T-cell (primary cell): Measurements from ENCODE around the gene TMEM69. TPM values are rescaled to one million over a fixed set of nuclear protein-coding genes. Genes with fewer than 3 reads are reported as not detected.

Experiments used
- ATAC-seq, 4 experiments: fragments of 200-7000 bp in 3 of 4; fragments of 150-1000 bp in 1 of 4; cut with Tn5 transposase; replicated peaks in 1 of 4; 1 replicate in 3 of 4; 2 replicates in 1 of 4; pipeline ENCODE4 v1.10.0; 2021; ENCODE audit warnings: moderate library complexity in 3 of 4, mild to moderate bottlenecking in 2 of 4, moderate number of reproducible peaks in 1 of 4
- CTCF ChIA-PET, 2 donors: fragments of 300-600 bp; sonication (Branson Sonifier 250); formaldehyde crosslinking; loops; one replicate each; lab custom pipeline; 2022; ENCODE audit warnings: antibody characterized with exemption in 2 of 2; lab: Charles Lee
- POLR2A ChIA-PET, 2 donors: fragments of 300-600 bp; sonication (Branson Sonifier 250); formaldehyde crosslinking; loops; one replicate each; lab custom pipeline; 2022; ENCODE audit warnings: antibody characterized with exemption in 2 of 2; lab: Charles Lee
- DNase-seq, 35 experiments: peaks; one replicate each; pipeline versions ENCODE4 v3.0.0 to v3.0.0-alpha.2; 2013 to 2023
- H3K27ac ChIP-seq: one replicate; pipeline ENCODE4 v1.5.1; 2013; ENCODE audit warnings: low read length
- H3K27me3 ChIP-seq, 2 experiments: replicated peaks in 1 of 2; 1 replicate in 1 of 2; 2 replicates in 1 of 2; pipeline versions ENCODE4 v1.6.1 to v1.7.0; 2013; ENCODE audit warnings: low read length in 1 of 2, mixed read lengths in 1 of 2; ENCODE audit not compliant: control insufficient read depth in 2 of 2, insufficient read depth in 2 of 2; ENCODE audit errors: extremely low read depth in 1 of 2
- H3K36me3 ChIP-seq, 2 donors: 1 replicate in 1 of 2; 2 replicates in 1 of 2; pipeline versions ENCODE4 v1.6.1 to v1.7.0; 2013; ENCODE audit warnings: low read length in 1 of 2; ENCODE audit not compliant: control insufficient read depth in 2 of 2, insufficient read depth in 1 of 2; ENCODE audit errors: extremely low read depth in 1 of 2
- H3K4me1 ChIP-seq, 2 experiments: 1 replicate in 1 of 2; 2 replicates in 1 of 2; pipeline versions ENCODE4 v1.6.1 to v1.7.0; 2013; ENCODE audit warnings: low read length in 2 of 2, mixed read lengths in 1 of 2; ENCODE audit not compliant: insufficient read depth in 2 of 2, control insufficient read depth in 1 of 2; ENCODE audit errors: extremely low read depth in 1 of 2
- H3K4me3 ChIP-seq, 2 donors: 1 replicate in 1 of 2; 2 replicates in 1 of 2; pipeline versions ENCODE4 v1.5.1 to v1.7.0; 2013; ENCODE audit warnings: mild to moderate bottlenecking in 2 of 2, low read length in 1 of 2, moderate library complexity in 1 of 2; ENCODE audit not compliant: control insufficient read depth in 1 of 2; ENCODE audit errors: extremely low read depth in 1 of 2
- H3K9me3 ChIP-seq: 2 replicates; pipeline ENCODE4 v1.7.0; 2013
- H3K27ac Mint-ChIP-seq, 2 donors: one replicate each; pipeline ENCODE4 v1.8.0; 2020 to 2021; ENCODE audit warnings: mild to moderate bottlenecking in 2 of 2, mixed read lengths in 2 of 2
- H3K27me3 Mint-ChIP-seq, 2 donors: one replicate each; pipeline ENCODE4 v1.8.0; 2021 to 2022; ENCODE audit warnings: mixed read lengths in 2 of 2
- H3K36me3 Mint-ChIP-seq: one replicate; pipeline ENCODE4 v1.8.0; 2021; ENCODE audit warnings: mixed read lengths
- H3K4me1 Mint-ChIP-seq, 3 donors: one replicate each; pipeline ENCODE4 v1.8.0; 2020 to 2022; ENCODE audit warnings: mixed read lengths in 3 of 3, mild to moderate bottlenecking in 1 of 3
- H3K4me3 Mint-ChIP-seq, 3 donors: one replicate each; pipeline ENCODE4 v1.8.0; 2020 to 2022; ENCODE audit warnings: mild to moderate bottlenecking in 3 of 3, mixed read lengths in 3 of 3, moderate library complexity in 3 of 3
- H3K9me3 Mint-ChIP-seq, 3 donors: one replicate each; pipeline ENCODE4 v1.8.0; 2020 to 2022; ENCODE audit warnings: mixed read lengths in 3 of 3
- WGBS: methylation state at CpG from one replicate; pipeline ENCODE4 v1.1.5; 2013; ENCODE audit warnings: missing lambda C conversion rate; ENCODE audit not compliant: insufficient coverage; 5-methylcytosine and 5-hydroxymethylcytosine counted together
- total RNA-seq, 35 experiments: library from RNA in 6 of 35; stranded (reverse) in 6 of 35; fragments of 120-200 nt in 1 of 35; gene quantifications; one replicate each; pipeline versions ENCODE4 v1.2.1 to v1.2.4 and lab custom pipeline; 2013 to 2026

Gene TMEM69
- total RNA-seq (10 to 100 TPM; 11.0 to 19.7 (median 16.5) TPM), total RNA-seq (lab: John Stamatoyannopoulos, UW) (9.1 to 47.1 (median 20.7) reads per million in 29 experiments)
- total RNA-seq (2013) = 20.4 TPM

GRCh38 chr1:45687754-45688740 is at the start of gene TMEM69:
Gene TMEM69 (plus strand): TSS chr1:45688181. CDS start chr1:45691069, 2,888 bp downstream.
- Histone ChIP-seq H3K9me3 (no peaks in the 10 kb centered on the region), H3K27me3 (no peaks in the 10 kb centered on the region), H3K4me1 (peaks cover 8 to 37% of the 10 kb centered on the region in 2 experiments), H3K27ac (peak within 1 kb of the TSS; percentile 99), H3K36me3 (peaks cover 4 to 9% of the 10 kb centered on the region in 2 donors), H3K4me3 (peak within 1 kb of the TSS; percentile 64 to 76)
- ATAC-seq (no peak), DNase-seq (peak; percentile 51 to 90 (median 70))
- Mint-ChIP-seq H3K4me3 (peak within 1 kb of the TSS; percentile 98 to 100 (median 99)), H3K27me3 (no peaks in the 10 kb centered on the region), H3K36me3 (peaks cover 10% of the 10 kb centered on the region), H3K27ac (peak within 1 kb of the TSS; percentile 99 to 100), H3K9me3 (no peaks in the 10 kb centered on the region), H3K4me1 (peaks cover 45 to 59% (median 51%) of the 10 kb centered on the region in 3 donors)
- ChIA-PET CTCF (interaction anchor here in 1 of 2 donors (1.4 to 1.6 kb wide), 2 partner anchors 196 to 348 kb away, joined by 3 to 5 read pairs; partner anchors contain the start of genes MUTYH and TOE1), POLR2A (interaction anchor here in 1 of 2 donors (0.6 to 1.1 kb wide), 2 partner anchors 105 to 106 kb away, joined by 3 to 4 read pairs; no protein-coding TSS in a partner anchor)
- 0% methylated on average over 14 of the region's 24 CpGs for WGBS

- Mint-ChIP-seq H3K9me3 (no peaks in the 10 kb centered on the region), H3K36me3 (peaks cover 22% of the 10 kb centered on the region), H3K27me3 (no peaks in the 10 kb centered on the region), H3K27ac (peak overlapping the region in 1 of 2 donors; percentile 19), H3K4me1 (peaks cover 0 to 5% (median 2%) of the 10 kb centered on the region in 3 donors), H3K4me3 (no peak overlapping the region)
- Histone ChIP-seq H3K4me3 (no peak overlapping the region), H3K27me3 (no peaks in the 10 kb centered on the region), H3K4me1 (no peaks in the 10 kb centered on the region), H3K9me3 (no peaks in the 10 kb centered on the region), H3K36me3 (peaks cover 8 to 71% of the 10 kb centered on the region in 2 donors), H3K27ac (no peak overlapping the region)
- no CpG with 5 or more reads among the region's 1 CpG for WGBS
- DNase-seq (no peak), ATAC-seq (no peak)
- ChIA-PET CTCF (interaction anchor here in 1 of 2 donors (0.6 kb wide), 2 partner anchors 16 to 45 kb away, joined by 3 read pairs; no protein-coding TSS in a partner anchor), POLR2A (interaction anchor here in 1 of 2 donors (0.6 kb wide), 1 partner anchor 281 kb away, joined by 3 read pairs; no protein-coding TSS in a partner anchor)
Observed at GRCh38 chr1:45640293-45640692, 47.7 kb upstream of the TMEM69 start.

- peaks cover 11 to 59% of the 10 kb centered on the region in 2 donors for H3K36me3 ChIP-seq
- H3K27me3 Mint-ChIP-seq = no peaks in the 10 kb centered on the region
- peaks cover 4 to 12% (median 11%) of the 10 kb centered on the region in 3 donors for H3K4me1 Mint-ChIP-seq
- H3K27ac Mint-ChIP-seq = no peak overlapping the region
- no peaks in the 10 kb centered on the region for H3K27me3 ChIP-seq
- H3K36me3 Mint-ChIP-seq = peaks cover 25% of the 10 kb centered on the region
- H3K9me3 ChIP-seq = no peaks in the 10 kb centered on the region
- no peak for ATAC-seq
- ChIA-PET CTCF (no interaction called here), POLR2A (no interaction called here)
- H3K27ac ChIP-seq = no peak overlapping the region
- no peak overlapping the region for H3K4me3 ChIP-seq
- no peak overlapping the region for H3K4me3 Mint-ChIP-seq
- H3K4me1 ChIP-seq = no peaks in the 10 kb centered on the region
- DNase-seq = no peak
- 100% methylated on average over 2 of the region's 5 CpGs for WGBS
- no peaks in the 10 kb centered on the region for H3K9me3 Mint-ChIP-seq
Observed at GRCh38 chr1:45643321-45643720, 44.7 kb upstream of the TMEM69 start.

- no peaks in the 10 kb centered on the region for H3K9me3 ChIP-seq
- H3K4me3 Mint-ChIP-seq = no peak overlapping the region
- H3K27ac Mint-ChIP-seq = peak overlapping the region in 1 of 2 donors; percentile 7
- no peak for DNase-seq
- H3K27ac ChIP-seq = no peak overlapping the region
- H3K4me1 ChIP-seq = no peaks in the 10 kb centered on the region
- no peaks in the 10 kb centered on the region for H3K9me3 Mint-ChIP-seq
- H3K4me3 ChIP-seq = no peak overlapping the region
- ATAC-seq = no peak
- no peaks in the 10 kb centered on the region for H3K27me3 ChIP-seq
- peaks cover 26% of the 10 kb centered on the region for H3K36me3 Mint-ChIP-seq
- H3K27me3 Mint-ChIP-seq = no peaks in the 10 kb centered on the region
- H3K4me1 Mint-ChIP-seq = peaks cover 4 to 14% (median 11%) of the 10 kb centered on the region in 3 donors
- peaks cover 11 to 58% of the 10 kb centered on the region in 2 donors for H3K36me3 ChIP-seq
- ChIA-PET CTCF (interaction anchor here in 1 of 2 donors (0.6 kb wide), 1 partner anchor 603 kb away, joined by 3 read pairs; no protein-coding TSS in a partner anchor), POLR2A (no interaction called here)
Observed at GRCh38 chr1:45643978-45644377, 44.0 kb upstream of the TMEM69 start.

GRCh38 chr1:45644661-45645060 is 43.3 kb upstream of the TMEM69 start:
- no peak overlapping the region for H3K27ac Mint-ChIP-seq
- no peaks in the 10 kb centered on the region for H3K9me3 ChIP-seq
- H3K9me3 Mint-ChIP-seq = no peaks in the 10 kb centered on the region
- ChIA-PET POLR2A (interaction anchor here in 1 of 2 donors (0.7 kb wide), 1 partner anchor 296 kb away, joined by 3 read pairs; no protein-coding TSS in a partner anchor), CTCF (interaction anchor here (0.6 kb wide), 2 partner anchors 46 to 602 kb away, joined by 3 read pairs; no protein-coding TSS in a partner anchor)
- DNase-seq (no peak), ATAC-seq (no peak)
- WGBS = no CpG with 5 or more reads among the region's 2 CpGs
- no peak overlapping the region for H3K4me3 ChIP-seq
- no peaks in the 10 kb centered on the region for H3K27me3 Mint-ChIP-seq
- no peaks in the 10 kb centered on the region for H3K27me3 ChIP-seq
- H3K27ac ChIP-seq = no peak overlapping the region
- H3K4me3 Mint-ChIP-seq = no peak overlapping the region
- H3K36me3 ChIP-seq = peaks cover 11 to 54% of the 10 kb centered on the region in 2 donors
- peaks cover 27% of the 10 kb centered on the region for H3K36me3 Mint-ChIP-seq
- H3K4me1 ChIP-seq = no peaks in the 10 kb centered on the region
- H3K4me1 Mint-ChIP-seq = peaks cover 4 to 14% (median 11%) of the 10 kb centered on the region in 3 donors
